Naive thymus-derived CD4-positive, alpha-beta T cell (primary cell): ENCODE measurements around the gene JMJD1C. TPM values are rescaled to one million over a fixed set of nuclear protein-coding genes. Genes with fewer than 3 reads are reported as not detected.

Source experiments
- ATAC-seq: fragments of 150-1000 bp; cut with Tn5 transposase; 2 replicates; pipeline ENCODE4 v1.10.0; 2021; ENCODE audit warnings: mild to moderate bottlenecking, moderate library complexity
- CTCF ChIA-PET: fragments of 350-600 bp; sonication (Branson Sonifier 250); formaldehyde crosslinking; loops from one replicate; lab custom pipeline; 2021; ENCODE audit warnings: antibody characterized with exemption; lab: Charles Lee
- POLR2A ChIA-PET: fragments of 350-600 bp; sonication (Branson Sonifier 250); formaldehyde crosslinking; loops from one replicate; lab custom pipeline; 2021; ENCODE audit warnings: antibody characterized with exemption, inconsistent platforms; lab: Charles Lee
- DNase-seq, 9 donors: peaks; one replicate each; pipeline versions ENCODE4 v3.0.0 to v3.0.0-alpha.2; 2020 to 2022; ENCODE audit warnings: mixed read lengths in 1 of 9
- H3K27ac ChIP-seq: one replicate; pipeline ENCODE4 v1.7.0; 2013; ENCODE audit warnings: mild to moderate bottlenecking, low read depth, low read length, moderate library complexity
- H3K27me3 ChIP-seq, 2 donors: one replicate each; pipeline ENCODE4 v1.7.0; 2013; ENCODE audit warnings: low read length in 2 of 2, mild to moderate bottlenecking in 2 of 2, moderate library complexity in 2 of 2; ENCODE audit not compliant: control insufficient read depth in 2 of 2, insufficient read depth in 2 of 2
- H3K36me3 ChIP-seq, 3 experiments: 1 replicate in 2 of 3; 2 replicates in 1 of 3; pipeline ENCODE4 v1.7.0; 2013; ENCODE audit warnings: low read length in 3 of 3, mild to moderate bottlenecking in 3 of 3, moderate library complexity in 1 of 3; ENCODE audit not compliant: insufficient read depth in 3 of 3, control insufficient read depth in 2 of 3
- H3K4me1 ChIP-seq, 2 donors: one replicate each; pipeline ENCODE4 v1.7.0; 2013; ENCODE audit warnings: low read length in 2 of 2, mild to moderate bottlenecking in 2 of 2, moderate library complexity in 1 of 2; ENCODE audit not compliant: control insufficient read depth in 2 of 2, insufficient read depth in 2 of 2
- H3K4me3 ChIP-seq: 2 replicates; pipeline ENCODE4 v1.7.0; 2013; ENCODE audit warnings: mild to moderate bottlenecking, low read length
- H3K9me3 ChIP-seq, 3 experiments: 1 replicate in 2 of 3; 2 replicates in 1 of 3; pipeline ENCODE4 v1.7.0; 2013; ENCODE audit warnings: low read length in 3 of 3; ENCODE audit not compliant: control insufficient read depth in 2 of 3
- H3K27ac Mint-ChIP-seq, 9 donors: one replicate each; pipeline ENCODE4 v1.8.0; 2020 to 2022; ENCODE audit warnings: mixed read lengths in 9 of 9, mild to moderate bottlenecking in 8 of 9, moderate library complexity in 5 of 9, inconsistent platforms in 2 of 9
- H3K27me3 Mint-ChIP-seq, 5 donors: one replicate each; pipeline ENCODE4 v1.8.0; 2021 to 2022; ENCODE audit warnings: mixed read lengths in 5 of 5, mild to moderate bottlenecking in 1 of 5
- H3K36me3 Mint-ChIP-seq, 5 donors: one replicate each; pipeline ENCODE4 v1.8.0; 2020 to 2022; ENCODE audit warnings: mixed read lengths in 5 of 5, mild to moderate bottlenecking in 3 of 5, inconsistent platforms in 1 of 5
- H3K4me1 Mint-ChIP-seq, 7 donors: one replicate each; pipeline ENCODE4 v1.8.0; 2020 to 2022; ENCODE audit warnings: mixed read lengths in 7 of 7, mild to moderate bottlenecking in 3 of 7, inconsistent platforms in 1 of 7
- H3K4me3 Mint-ChIP-seq, 10 donors: one replicate each; pipeline ENCODE4 v1.8.0; 2020 to 2022; ENCODE audit warnings: mild to moderate bottlenecking in 10 of 10, mixed read lengths in 10 of 10, moderate library complexity in 6 of 10, inconsistent platforms in 2 of 10
- H3K9me3 Mint-ChIP-seq, 11 donors: one replicate each; pipeline ENCODE4 v1.8.0; 2020 to 2022; ENCODE audit warnings: mixed read lengths in 11 of 11, mild to moderate bottlenecking in 4 of 11, inconsistent platforms in 1 of 11, moderate library complexity in 1 of 11
- intact Hi-C, 2 donors: fragments of 100-400 bp; cut with micrococcal nuclease; formaldehyde crosslinking; loops; one replicate each; pipeline ENCODE4 v1.15.1; 2023
- microRNA-seq: library from miRNA; unstranded; fragments of <30 nt; microRNA quantifications from one replicate; pipeline ENCODE4 v1.2.0, GENCODE V29; 2022; ENCODE audit warnings: borderline microRNAs expressed
- polyA plus RNA-seq, 2 donors: library from polyadenylated mRNA; unstranded; fragments of 300-500 nt; fragmentation: Illumina TruSeq; gene quantifications; one replicate each; pipeline ENCODE4 v1.2.3, GENCODE V29; 2021
- total RNA-seq, 6 experiments: library from RNA in 5 of 6; stranded (reverse) in 5 of 6; gene quantifications; 1 replicate in 5 of 6; 2 replicates in 1 of 6; pipeline ENCODE4 v1.2.3 and lab custom pipeline; 2021 to 2026

The JMJD1C gene
- total and polyA plus RNA-seq, 7 experiments from 2014 or later = 59.0 to 331 (median 120) TPM

GRCh38 chr10:63120554-63120953 is 345.2 kb downstream of the JMJD1C start:
- Mint-ChIP-seq H3K9me3 (no peaks in the 10 kb centered on the region), H3K27ac (no peak overlapping the region), H3K27me3 (peaks cover 0 to 5% (median 3%) of the 10 kb centered on the region in 5 donors), H3K4me1 (no peaks in the 10 kb centered on the region), H3K36me3 (peaks cover 0 to 5% (median 0%) of the 10 kb centered on the region in 5 donors), H3K4me3 (no peak overlapping the region)
- Histone ChIP-seq H3K4me1 (no peaks in the 10 kb centered on the region), H3K27me3 (no peaks in the 10 kb centered on the region), H3K36me3 (no peaks in the 10 kb centered on the region), H3K27ac (no peak overlapping the region), H3K4me3 (no peak overlapping the region), H3K9me3 (no peaks in the 10 kb centered on the region)
- no peak for ATAC-seq
- intact Hi-C loops = loop anchor here in 1 of 2 donors (2.0 kb wide), 1 partner anchor 20 kb away; no protein-coding TSS in a partner anchor
- no peak for DNase-seq
- CTCF ChIA-PET = no interaction called here
- POLR2A ChIA-PET = no interaction called here

- no peak overlapping the region for H3K27ac Mint-ChIP-seq
These were observed 346.7 kb downstream of the JMJD1C start for GRCh38 chr10:63119041-63119440.

More at GRCh38 chr10:63119041-63119440, 346.7 kb downstream of the JMJD1C start:
- no peak overlapping the region for H3K4me3 Mint-ChIP-seq
- ChIA-PET CTCF (no interaction called here), POLR2A (no interaction called here)
- H3K36me3 Mint-ChIP-seq = no peaks in the 10 kb centered on the region
- no peaks in the 10 kb centered on the region for H3K36me3 ChIP-seq
- H3K9me3 Mint-ChIP-seq = no peaks in the 10 kb centered on the region
- H3K9me3 ChIP-seq = no peaks in the 10 kb centered on the region
- no peaks in the 10 kb centered on the region for H3K27me3 ChIP-seq
- H3K4me3 ChIP-seq = no peak overlapping the region
- H3K27me3 Mint-ChIP-seq = peaks cover 0 to 9% (median 3%) of the 10 kb centered on the region in 5 donors
- H3K4me1 Mint-ChIP-seq = no peaks in the 10 kb centered on the region
- ATAC-seq (no peak), DNase-seq (no peak)
- H3K4me1 ChIP-seq = no peaks in the 10 kb centered on the region
- intact Hi-C loops = no loop called here
- H3K27ac ChIP-seq = no peak overlapping the region

Small RNAs within 50 kb of the gene (microRNA-seq; reads per million reads assigned to microRNA genes)
- gene MIR1296 = not detected

Other genes starting within 250 kb of the JMJD1C start
- 10 to 100 TPM in 2 of 5 experiments, 1 to 10 TPM in 3; 3.6 to 21.6 (median 9.0) TPM for gene REEP3, start 55.4 kb upstream of the JMJD1C start, total RNA-seq
- gene REEP3, start 55.4 kb upstream of the JMJD1C start, polyA plus RNA-seq = 1 to 10 TPM; 1.6 to 2.6 TPM